ENCODE results near the gene IL17C. TPM values are rescaled to one million over a fixed set of nuclear protein-coding genes. Genes with fewer than 3 reads are reported as not detected.

The IL17C gene
- total RNA-seq, 5 donors from 2014 or later (not counting 1 experiment from before 2014, with no cell fraction given): 0.35 to 0.93 (median 0.39) TPM; not detected in 2

DNA sequence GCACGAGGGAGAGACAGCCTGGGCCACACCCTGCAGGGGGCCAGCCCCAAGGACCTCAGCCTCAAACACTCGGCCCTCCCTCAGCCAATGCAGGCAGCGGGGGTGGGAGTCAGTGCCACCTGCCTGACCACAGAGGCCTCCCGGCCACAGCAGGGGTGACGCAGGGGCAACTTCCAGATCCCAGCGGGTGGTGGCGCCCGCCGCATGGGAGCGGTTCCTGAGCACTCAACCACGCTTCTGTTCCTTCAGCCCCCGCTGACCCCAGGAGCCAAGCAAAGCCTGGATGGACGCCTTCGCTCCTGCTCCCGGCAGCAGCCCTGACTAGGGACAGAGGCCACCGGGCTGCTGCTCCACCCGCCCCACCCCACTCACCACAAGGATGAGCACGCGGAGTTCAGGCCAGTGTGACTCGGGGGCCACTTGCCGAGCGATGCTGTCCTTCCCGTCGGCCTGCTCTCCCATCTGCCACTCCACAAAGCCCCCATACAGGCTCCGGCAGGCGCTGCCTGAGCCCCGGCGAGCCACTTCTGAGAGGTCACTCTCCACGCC lies 17.4 kb downstream of the IL17C start:
- ChIA-PET POLR2A (no interaction called here), CTCF (no interaction called here)
- Mint-ChIP-seq H3K36me3 (peaks cover 6% of the 10 kb centered on the region), H3K4me3 (no peak overlapping the region), H3K27ac (no peak overlapping the region), H3K4me1 (peaks cover 5 to 10% (median 8%) of the 10 kb centered on the region in 3 donors), H3K9me3 (no peaks in the 10 kb centered on the region), H3K27me3 (no peaks in the 10 kb centered on the region)
- ATAC-seq (replicated peaks in 1 of 4) (no peak), DNase-seq (no peak)
- WGBS (ENCODE audit: insufficient coverage): 93% methylated on average over 16 of the region's 29 CpGs
- H3K9me3 ChIP-seq: no peaks in the 10 kb centered on the region
- H3K27ac ChIP-seq (ENCODE audit: low read length): no peak overlapping the region
- no peak overlapping the region for H3K4me3 ChIP-seq (ENCODE audit: control insufficient read depth in 1 of 2, extremely low read depth in 1 of 2, low read length in 1 of 2)
- H3K4me1 ChIP-seq (ENCODE audit: control insufficient read depth in 1 of 2, extremely low read depth in 1 of 2, insufficient read depth in 2 of 2, low read length in 2 of 2): peaks cover 2 to 36% of the 10 kb centered on the region in 2 experiments
- no peaks in the 10 kb centered on the region for H3K27me3 ChIP-seq (replicated peaks in 1 of 2; ENCODE audit: control insufficient read depth in 2 of 2, extremely low read depth in 1 of 2, insufficient read depth in 2 of 2, low read length in 1 of 2)
- peaks cover 0 to 19% of the 10 kb centered on the region in 2 donors for H3K36me3 ChIP-seq (ENCODE audit: control insufficient read depth in 2 of 2, extremely low read depth in 1 of 2, insufficient read depth in 1 of 2, low read length in 1 of 2)

DNA sequence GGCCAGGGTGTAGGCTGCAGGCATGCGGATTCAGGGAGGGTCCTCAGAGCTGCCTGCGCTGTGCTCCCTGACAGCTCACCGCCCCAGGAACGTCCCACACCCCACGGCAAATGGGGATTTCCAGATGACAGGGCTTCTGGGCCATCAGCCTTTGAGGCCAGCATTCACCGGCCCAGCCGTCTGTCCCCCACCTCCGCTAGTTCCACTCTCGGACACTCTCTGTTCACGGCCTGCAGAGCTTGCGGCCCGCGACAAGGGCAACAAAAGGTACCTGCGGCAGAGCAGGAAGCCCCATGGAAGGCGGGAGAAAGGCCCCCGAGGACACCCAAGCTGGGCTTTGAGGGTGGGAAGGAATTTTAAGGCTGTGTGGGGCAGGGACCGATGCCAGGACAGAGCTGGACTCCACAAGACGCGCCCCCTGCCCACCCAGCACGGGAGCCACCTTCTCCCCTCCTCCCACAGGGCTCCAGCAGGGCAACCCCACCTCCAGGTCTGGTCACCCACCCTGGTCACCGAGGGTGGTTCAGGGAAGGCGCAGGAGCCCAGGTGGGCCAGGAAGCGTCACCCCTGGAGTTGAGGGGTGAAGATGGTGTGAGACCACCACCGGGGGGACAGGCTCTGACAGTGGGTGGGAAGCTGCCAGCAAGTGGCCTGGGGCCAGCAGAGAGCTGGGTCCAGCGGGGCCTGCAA lies 18.1 kb downstream of the IL17C start:
- no peaks in the 10 kb centered on the region for H3K27me3 ChIP-seq (replicated peaks in 1 of 2; ENCODE audit: control insufficient read depth in 2 of 2, extremely low read depth in 1 of 2, insufficient read depth in 2 of 2, low read length in 1 of 2)
- Mint-ChIP-seq H3K4me1 (peaks cover 5 to 11% (median 9%) of the 10 kb centered on the region in 3 donors), H3K36me3 (peaks cover 6% of the 10 kb centered on the region), H3K27ac (no peak overlapping the region), H3K4me3 (no peak overlapping the region), H3K9me3 (no peaks in the 10 kb centered on the region), H3K27me3 (no peaks in the 10 kb centered on the region)
- H3K36me3 ChIP-seq (ENCODE audit: control insufficient read depth in 2 of 2, extremely low read depth in 1 of 2, insufficient read depth in 1 of 2, low read length in 1 of 2): peaks cover 0 to 19% of the 10 kb centered on the region in 2 donors
- no peaks in the 10 kb centered on the region for H3K9me3 ChIP-seq
- ATAC-seq (replicated peaks in 1 of 4) (no peak), DNase-seq (no peak)
- H3K27ac ChIP-seq (ENCODE audit: low read length): no peak overlapping the region
- ChIA-PET POLR2A (no interaction called here), CTCF (interaction anchor here in 1 of 2 donors (0.5 kb wide), 1 partner anchor 23 kb away, joined by 4 read pairs; no protein-coding TSS in a partner anchor)
- no peak overlapping the region for H3K4me3 ChIP-seq (ENCODE audit: control insufficient read depth in 1 of 2, extremely low read depth in 1 of 2, low read length in 1 of 2)
- WGBS (ENCODE audit: insufficient coverage): 75% methylated on average over 12 of the region's 25 CpGs
- peaks cover 0 to 30% of the 10 kb centered on the region in 2 experiments for H3K4me1 ChIP-seq (ENCODE audit: control insufficient read depth in 1 of 2, extremely low read depth in 1 of 2, insufficient read depth in 2 of 2, low read length in 2 of 2)

GRCh38 chr16:88657371-88657770 lies 19.0 kb downstream of the IL17C start:
- ATAC-seq (replicated peaks in 1 of 4): no peak
- H3K4me1 ChIP-seq (ENCODE audit: control insufficient read depth in 1 of 2, extremely low read depth in 1 of 2, insufficient read depth in 2 of 2, low read length in 2 of 2): peaks cover 6 to 26% of the 10 kb centered on the region in 2 experiments
- peaks cover 0 to 19% of the 10 kb centered on the region in 2 donors for H3K36me3 ChIP-seq (ENCODE audit: control insufficient read depth in 2 of 2, extremely low read depth in 1 of 2, insufficient read depth in 1 of 2, low read length in 1 of 2)
- no peak for DNase-seq
- peaks cover 12 to 13% (median 12%) of the 10 kb centered on the region in 3 donors for H3K4me1 Mint-ChIP-seq
- H3K9me3 Mint-ChIP-seq: no peaks in the 10 kb centered on the region
- no peaks in the 10 kb centered on the region for H3K27me3 ChIP-seq (replicated peaks in 1 of 2; ENCODE audit: control insufficient read depth in 2 of 2, extremely low read depth in 1 of 2, insufficient read depth in 2 of 2, low read length in 1 of 2)
- no peak overlapping the region for H3K27ac ChIP-seq (ENCODE audit: low read length)
- POLR2A ChIA-PET: no interaction called here
- no peaks in the 10 kb centered on the region for H3K27me3 Mint-ChIP-seq
- no peaks in the 10 kb centered on the region for H3K9me3 ChIP-seq
- no peak overlapping the region for H3K4me3 Mint-ChIP-seq
- no peak overlapping the region for H3K4me3 ChIP-seq (ENCODE audit: control insufficient read depth in 1 of 2, extremely low read depth in 1 of 2, low read length in 1 of 2)
- CTCF ChIA-PET: no interaction called here
- H3K27ac Mint-ChIP-seq: no peak overlapping the region
- 92% methylated on average over 18 of the region's 19 CpGs for WGBS (ENCODE audit: insufficient coverage)
- H3K36me3 Mint-ChIP-seq: peaks cover 6% of the 10 kb centered on the region

GRCh38 chr16:88658714-88659113 lies 20.3 kb downstream of the IL17C start:
- 95% methylated on average over 11 of the region's 15 CpGs for WGBS (ENCODE audit: insufficient coverage)
- Histone ChIP-seq H3K4me1 (ENCODE audit: control insufficient read depth in 1 of 2, extremely low read depth in 1 of 2, insufficient read depth in 2 of 2, low read length in 2 of 2) (peaks cover 6 to 18% of the 10 kb centered on the region in 2 experiments), H3K4me3 (ENCODE audit: control insufficient read depth in 1 of 2, extremely low read depth in 1 of 2, low read length in 1 of 2) (no peak overlapping the region), H3K9me3 (no peaks in the 10 kb centered on the region), H3K27ac (ENCODE audit: low read length) (no peak overlapping the region), H3K36me3 (ENCODE audit: control insufficient read depth in 2 of 2, extremely low read depth in 1 of 2, insufficient read depth in 1 of 2, low read length in 1 of 2) (peaks cover 0 to 19% of the 10 kb centered on the region in 2 donors), H3K27me3 (replicated peaks in 1 of 2; ENCODE audit: control insufficient read depth in 2 of 2, extremely low read depth in 1 of 2, insufficient read depth in 2 of 2, low read length in 1 of 2) (no peaks in the 10 kb centered on the region)
- peaks cover 12 to 14% (median 12%) of the 10 kb centered on the region in 3 donors for H3K4me1 Mint-ChIP-seq
- ChIA-PET POLR2A (interaction anchor here in 1 of 2 donors (0.5 to 0.6 kb wide), 2 partner anchors 21 to 55 kb away, joined by 3 to 6 read pairs; no protein-coding TSS in a partner anchor), CTCF (interaction anchor here in 1 of 2 donors (0.6 kb wide), 1 partner anchor 44 kb away, joined by 3 read pairs; no protein-coding TSS in a partner anchor)
- ATAC-seq (replicated peaks in 1 of 4) (no peak), DNase-seq (no peak)
- no peaks in the 10 kb centered on the region for H3K27me3 Mint-ChIP-seq
- H3K27ac Mint-ChIP-seq: no peak overlapping the region
- no peak overlapping the region for H3K4me3 Mint-ChIP-seq
- no peaks in the 10 kb centered on the region for H3K9me3 Mint-ChIP-seq
- peaks cover 6% of the 10 kb centered on the region for H3K36me3 Mint-ChIP-seq

- H3K27me3 Mint-ChIP-seq: no peaks in the 10 kb centered on the region
- Histone ChIP-seq H3K9me3 (no peaks in the 10 kb centered on the region), H3K27me3 (replicated peaks in 1 of 2; ENCODE audit: control insufficient read depth in 2 of 2, extremely low read depth in 1 of 2, insufficient read depth in 2 of 2, low read length in 1 of 2) (no peaks in the 10 kb centered on the region), H3K4me1 (ENCODE audit: control insufficient read depth in 1 of 2, extremely low read depth in 1 of 2, insufficient read depth in 2 of 2, low read length in 2 of 2) (peaks cover 6 to 18% of the 10 kb centered on the region in 2 experiments), H3K36me3 (ENCODE audit: control insufficient read depth in 2 of 2, extremely low read depth in 1 of 2, insufficient read depth in 1 of 2, low read length in 1 of 2) (peaks cover 0 to 19% of the 10 kb centered on the region in 2 donors), H3K27ac (ENCODE audit: low read length) (no peak overlapping the region), H3K4me3 (ENCODE audit: control insufficient read depth in 1 of 2, extremely low read depth in 1 of 2, low read length in 1 of 2) (no peak overlapping the region)
- no peaks in the 10 kb centered on the region for H3K9me3 Mint-ChIP-seq
- ChIA-PET POLR2A (interaction anchor here in 1 of 2 donors (0.5 kb wide), 1 partner anchor 21 kb away, joined by 6 read pairs; no protein-coding TSS in a partner anchor), CTCF (no interaction called here)
- no peak for ATAC-seq (replicated peaks in 1 of 4)
- H3K36me3 Mint-ChIP-seq: peaks cover 6% of the 10 kb centered on the region
- 97% methylated on average over 25 of the region's 25 CpGs for WGBS (ENCODE audit: insufficient coverage)
- H3K4me1 Mint-ChIP-seq: peaks cover 12 to 17% (median 15%) of the 10 kb centered on the region in 3 donors
- H3K4me3 Mint-ChIP-seq: no peak overlapping the region
- no peak overlapping the region for H3K27ac Mint-ChIP-seq
- no peak for DNase-seq
Observed at GRCh38 chr16:88659160-88659559, 20.8 kb downstream of the IL17C start.

- DNase-seq (no peak), ATAC-seq (replicated peaks in 1 of 4) (no peak)
- WGBS (ENCODE audit: insufficient coverage): no CpG with 5 or more reads among the region's 10 CpGs
- Mint-ChIP-seq H3K27me3 (no peaks in the 10 kb centered on the region), H3K4me3 (peak overlapping the region; percentile 44 to 87 (median 59)), H3K36me3 (no peaks in the 10 kb centered on the region), H3K9me3 (no peaks in the 10 kb centered on the region), H3K27ac (peak overlapping the region in 1 of 2 donors; percentile 26), H3K4me1 (peaks cover 12 to 22% (median 20%) of the 10 kb centered on the region in 3 donors)
- no peak overlapping the region for H3K27ac ChIP-seq (ENCODE audit: low read length)
- peaks cover 6 to 16% of the 10 kb centered on the region in 2 experiments for H3K4me1 ChIP-seq (ENCODE audit: control insufficient read depth in 1 of 2, extremely low read depth in 1 of 2, insufficient read depth in 2 of 2, low read length in 2 of 2)
- H3K9me3 ChIP-seq: no peaks in the 10 kb centered on the region
- ChIA-PET CTCF (interaction anchor here in 1 of 2 donors (0.7 kb wide), 1 partner anchor 646 kb away, joined by 3 read pairs; no protein-coding TSS in a partner anchor), POLR2A (interaction anchor here in 1 of 2 donors (0.6 kb wide), 1 partner anchor 20 kb away, joined by 4 read pairs; no protein-coding TSS in a partner anchor)
- no peak overlapping the region for H3K4me3 ChIP-seq (ENCODE audit: control insufficient read depth in 1 of 2, extremely low read depth in 1 of 2, low read length in 1 of 2)
- H3K27me3 ChIP-seq (replicated peaks in 1 of 2; ENCODE audit: control insufficient read depth in 2 of 2, extremely low read depth in 1 of 2, insufficient read depth in 2 of 2, low read length in 1 of 2): no peaks in the 10 kb centered on the region
- peaks cover 0 to 6% of the 10 kb centered on the region in 2 donors for H3K36me3 ChIP-seq (ENCODE audit: control insufficient read depth in 2 of 2, extremely low read depth in 1 of 2, insufficient read depth in 1 of 2, low read length in 1 of 2)
Observed at GRCh38 chr16:88661468-88661867, 23.1 kb downstream of the IL17C start.
